HG02571 (cell line): Measurements from ENCODE around the gene GYPC.

Experiments used
- ATAC-seq: cut with Tn5 transposase; IDR thresholded peaks from one replicate; pipeline ENCODE4 v1.9.1; 2021; ENCODE audit warnings: mild to moderate bottlenecking, moderate library complexity; ENCODE audit not compliant: unreplicated experiment

Gene GYPC

DNA sequence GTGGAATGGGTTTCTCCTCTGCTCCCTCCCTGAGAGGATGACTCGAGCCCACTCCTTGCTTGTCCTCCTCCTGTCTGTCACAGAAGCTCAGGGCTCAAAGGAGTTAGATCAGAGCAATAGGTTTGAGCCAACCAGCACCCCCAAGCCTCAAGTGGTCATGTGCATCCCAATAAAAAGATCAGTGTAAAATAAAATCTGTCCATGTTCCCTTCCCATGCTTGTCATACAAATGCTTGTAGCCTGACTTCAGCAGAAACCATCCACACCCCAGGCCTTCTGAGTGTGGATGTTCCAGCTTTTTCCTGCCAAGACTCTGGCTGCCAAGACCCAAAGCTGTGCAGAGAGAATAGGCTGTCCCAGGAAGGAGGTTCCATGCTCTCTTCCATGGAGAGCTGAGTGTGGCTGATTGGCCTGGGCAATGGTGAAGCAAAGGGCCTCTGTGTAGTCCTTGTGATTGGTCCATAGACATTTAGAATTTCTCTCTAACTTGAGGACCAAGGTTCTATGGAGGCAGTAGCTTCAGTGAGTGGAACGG is 67.4 kb downstream of the GYPC start:
- no peak for ATAC-seq

DNA sequence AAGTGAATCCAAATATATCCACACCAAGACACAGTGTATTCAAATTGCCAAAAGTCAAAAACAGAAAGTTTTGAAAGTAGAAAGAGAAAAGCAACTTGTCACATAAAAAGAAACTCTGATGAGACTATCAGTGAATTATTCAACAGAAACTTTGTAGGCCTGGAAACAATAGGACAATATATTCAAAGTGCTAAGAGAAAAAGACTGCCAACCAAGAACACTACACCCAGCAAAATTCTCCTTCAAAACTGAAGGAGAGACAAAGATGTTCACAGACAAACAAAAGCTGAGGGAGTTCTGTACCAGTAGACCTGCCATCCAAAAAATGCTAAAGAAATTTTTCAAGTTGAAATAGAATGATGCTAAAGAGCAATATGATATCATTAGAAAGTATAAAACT is 69.6 kb downstream of the GYPC start:
- no peak for ATAC-seq

DNA sequence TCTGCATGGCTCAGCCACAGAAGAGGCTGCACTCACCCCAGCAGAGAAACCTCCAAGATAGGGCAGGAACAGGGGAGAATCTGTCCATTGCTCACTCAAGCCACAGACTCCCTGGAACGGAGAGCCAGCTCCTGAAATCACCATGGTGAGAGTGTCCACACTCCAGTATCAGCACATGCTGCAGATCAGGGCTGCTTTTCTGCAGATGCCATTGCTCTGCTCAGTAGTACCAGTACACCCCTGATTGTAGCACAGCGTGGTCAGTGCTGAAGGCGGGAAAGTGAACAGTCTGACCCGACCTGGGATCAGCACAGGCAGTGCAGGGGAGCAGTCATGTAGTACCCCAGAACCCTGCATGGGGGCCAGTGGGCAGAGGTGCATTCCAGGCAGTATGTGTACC is 73.9 kb downstream of the GYPC start:
- no peak for ATAC-seq

- no peak for ATAC-seq
These were observed 74.7 kb downstream of the GYPC start for GRCh38 chr2:126730655-126731054.

- ATAC-seq = no peak
These were observed 75.4 kb downstream of the GYPC start for GRCh38 chr2:126731353-126731752.

GRCh38 chr2:126732682-126733245 is 76.8 kb downstream of the GYPC start:
- ATAC-seq = no peak

DNA sequence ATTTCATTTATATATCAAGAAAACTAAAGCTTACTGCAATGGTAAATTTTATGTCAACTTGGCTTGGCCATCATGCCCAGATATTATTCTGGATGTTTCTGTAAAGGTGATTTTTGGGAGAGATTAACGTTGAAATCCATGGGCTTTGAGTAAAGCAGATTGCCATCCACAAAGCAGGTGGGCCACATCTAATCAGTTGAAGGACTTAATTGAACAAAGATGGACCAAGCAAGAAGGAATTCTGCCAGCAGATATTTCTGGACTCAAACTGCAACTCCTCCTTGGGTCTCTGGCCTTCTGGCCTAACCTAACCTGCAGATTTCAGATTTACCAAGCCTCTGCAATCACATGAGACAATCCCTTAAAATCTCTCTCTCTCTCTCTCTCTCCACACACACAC is 77.8 kb downstream of the GYPC start:
- no peak for ATAC-seq

GRCh38 chr2:126736133-126736874 is 80.3 kb downstream of the GYPC start:
- ATAC-seq = no peak

GRCh38 chr2:126739141-126739540 is 83.2 kb downstream of the GYPC start:
- ATAC-seq = no peak

- ATAC-seq = no peak
These were observed 88.7 kb downstream of the GYPC start for GRCh38 chr2:126744640-126745039.
